Activated B cell treated with CpG ODN at 0.5 μM for 24 hours (primary cell): ENCODE measurements around the gene KIAA1614. TPM values are rescaled to one million over a fixed set of nuclear protein-coding genes. Genes with fewer than 3 reads are reported as not detected.

ENCODE experiments used
- ATAC-seq: fragments of 200-7000 bp; cut with Tn5 transposase; one replicate; pipeline ENCODE4 v1.10.0; 2021; ENCODE audit warnings: low read depth, mild to moderate bottlenecking, moderate library complexity
- CTCF ChIA-PET: fragments of 350-600 bp; sonication (Branson Sonifier 250); formaldehyde crosslinking; loops from one replicate; lab custom pipeline; 2021; ENCODE audit warnings: antibody characterized with exemption; lab: Charles Lee
- POLR2A ChIA-PET: fragments of 350-600 bp; sonication (Branson Sonifier 250); formaldehyde crosslinking; loops from one replicate; lab custom pipeline; 2021; ENCODE audit warnings: antibody characterized with exemption; lab: Charles Lee
- DNase-seq: peaks from one replicate; pipeline ENCODE4 v3.0.0; 2022
- H3K27ac Mint-ChIP-seq: one replicate; pipeline ENCODE4 v1.8.0; 2020; ENCODE audit warnings: mixed read lengths
- H3K27me3 Mint-ChIP-seq: one replicate; pipeline ENCODE4 v1.8.0; 2021; ENCODE audit warnings: mixed read lengths
- H3K36me3 Mint-ChIP-seq: one replicate; pipeline ENCODE4 v1.8.0; 2021; ENCODE audit warnings: low read depth, mixed read lengths
- H3K4me1 Mint-ChIP-seq: one replicate; pipeline ENCODE4 v1.8.0; 2021; ENCODE audit warnings: mixed read lengths
- H3K4me3 Mint-ChIP-seq: one replicate; pipeline ENCODE4 v1.8.0; 2020; ENCODE audit warnings: mild to moderate bottlenecking, mixed read lengths
- H3K9me3 Mint-ChIP-seq: one replicate; pipeline ENCODE4 v1.8.0; 2020; ENCODE audit warnings: mixed read lengths
- intact Hi-C: fragments of 100-400 bp; cut with micrococcal nuclease; formaldehyde crosslinking; loops from one replicate; pipeline ENCODE4 v1.15.1; 2024
- total RNA-seq: library from RNA; stranded (reverse); gene quantifications from 2 replicates; pipeline ENCODE4 v1.2.3, GENCODE V29; 2022
- TF ChIP-seq, protein P1 (sequence below): fragments of 200-600 bp; IDR thresholded peaks from one replicate; pipeline ENCODE4 v1.8.0; 2022; ENCODE audit warnings: antibody characterized with exemption, mild to moderate bottlenecking

Gene KIAA1614
- total RNA-seq, 1 donor from 2014 or later = 0.38 TPM

DNA sequence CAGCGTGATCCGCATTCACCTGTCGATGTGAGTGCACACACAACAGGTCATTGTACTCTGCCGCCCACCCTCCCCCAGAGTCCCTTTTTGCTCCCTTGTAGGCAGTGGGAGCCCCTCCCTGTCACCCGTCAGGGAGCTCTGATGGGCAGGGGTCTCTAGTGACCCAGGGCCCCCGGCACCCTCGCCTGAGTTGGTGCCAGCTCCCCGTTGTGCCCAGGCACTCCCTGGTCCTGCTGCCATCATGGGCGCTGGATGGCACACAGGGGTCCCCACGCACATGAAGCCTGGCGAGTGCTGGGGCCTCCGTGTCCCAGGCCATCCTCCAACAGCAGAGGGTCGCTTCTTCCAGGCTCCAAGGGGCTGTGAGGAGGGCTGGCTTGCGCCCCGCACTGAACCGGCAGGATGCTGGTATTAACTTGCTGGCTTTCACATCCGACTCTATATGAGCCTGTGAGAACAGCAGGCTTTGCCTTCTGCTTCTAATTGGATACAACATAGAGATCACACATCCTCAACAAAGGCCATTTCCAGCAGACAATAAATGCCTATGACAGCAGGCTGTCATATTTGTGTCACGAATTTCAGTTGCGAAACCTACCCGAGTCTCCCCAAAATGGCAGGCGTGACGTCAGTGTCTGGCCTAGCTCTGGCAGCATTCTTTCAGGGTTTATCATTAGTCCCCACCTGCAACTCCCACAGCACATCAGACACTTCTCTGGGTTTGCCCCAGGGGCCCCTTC lies 35.4 kb downstream of the KIAA1614 start:
- H3K27ac Mint-ChIP-seq = no peak overlapping the region
- ATAC-seq (no peak), DNase-seq (no peak)
- peaks cover 5% of the 10 kb centered on the region for H3K9me3 Mint-ChIP-seq
- peaks cover 21% of the 10 kb centered on the region for H3K36me3 Mint-ChIP-seq
- TF ChIP-seq, protein P1, sequence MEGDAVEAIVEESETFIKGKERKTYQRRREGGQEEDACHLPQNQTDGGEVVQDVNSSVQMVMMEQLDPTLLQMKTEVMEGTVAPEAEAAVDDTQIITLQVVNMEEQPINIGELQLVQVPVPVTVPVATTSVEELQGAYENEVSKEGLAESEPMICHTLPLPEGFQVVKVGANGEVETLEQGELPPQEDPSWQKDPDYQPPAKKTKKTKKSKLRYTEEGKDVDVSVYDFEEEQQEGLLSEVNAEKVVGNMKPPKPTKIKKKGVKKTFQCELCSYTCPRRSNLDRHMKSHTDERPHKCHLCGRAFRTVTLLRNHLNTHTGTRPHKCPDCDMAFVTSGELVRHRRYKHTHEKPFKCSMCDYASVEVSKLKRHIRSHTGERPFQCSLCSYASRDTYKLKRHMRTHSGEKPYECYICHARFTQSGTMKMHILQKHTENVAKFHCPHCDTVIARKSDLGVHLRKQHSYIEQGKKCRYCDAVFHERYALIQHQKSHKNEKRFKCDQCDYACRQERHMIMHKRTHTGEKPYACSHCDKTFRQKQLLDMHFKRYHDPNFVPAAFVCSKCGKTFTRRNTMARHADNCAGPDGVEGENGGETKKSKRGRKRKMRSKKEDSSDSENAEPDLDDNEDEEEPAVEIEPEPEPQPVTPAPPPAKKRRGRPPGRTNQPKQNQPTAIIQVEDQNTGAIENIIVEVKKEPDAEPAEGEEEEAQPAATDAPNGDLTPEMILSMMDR = no peak
- H3K27me3 Mint-ChIP-seq = no peaks in the 10 kb centered on the region
- intact Hi-C loops = no loop called here
- CTCF ChIA-PET = no interaction called here
- no peaks in the 10 kb centered on the region for H3K4me1 Mint-ChIP-seq
- no peak overlapping the region for H3K4me3 Mint-ChIP-seq
- POLR2A ChIA-PET = no interaction called here

DNA sequence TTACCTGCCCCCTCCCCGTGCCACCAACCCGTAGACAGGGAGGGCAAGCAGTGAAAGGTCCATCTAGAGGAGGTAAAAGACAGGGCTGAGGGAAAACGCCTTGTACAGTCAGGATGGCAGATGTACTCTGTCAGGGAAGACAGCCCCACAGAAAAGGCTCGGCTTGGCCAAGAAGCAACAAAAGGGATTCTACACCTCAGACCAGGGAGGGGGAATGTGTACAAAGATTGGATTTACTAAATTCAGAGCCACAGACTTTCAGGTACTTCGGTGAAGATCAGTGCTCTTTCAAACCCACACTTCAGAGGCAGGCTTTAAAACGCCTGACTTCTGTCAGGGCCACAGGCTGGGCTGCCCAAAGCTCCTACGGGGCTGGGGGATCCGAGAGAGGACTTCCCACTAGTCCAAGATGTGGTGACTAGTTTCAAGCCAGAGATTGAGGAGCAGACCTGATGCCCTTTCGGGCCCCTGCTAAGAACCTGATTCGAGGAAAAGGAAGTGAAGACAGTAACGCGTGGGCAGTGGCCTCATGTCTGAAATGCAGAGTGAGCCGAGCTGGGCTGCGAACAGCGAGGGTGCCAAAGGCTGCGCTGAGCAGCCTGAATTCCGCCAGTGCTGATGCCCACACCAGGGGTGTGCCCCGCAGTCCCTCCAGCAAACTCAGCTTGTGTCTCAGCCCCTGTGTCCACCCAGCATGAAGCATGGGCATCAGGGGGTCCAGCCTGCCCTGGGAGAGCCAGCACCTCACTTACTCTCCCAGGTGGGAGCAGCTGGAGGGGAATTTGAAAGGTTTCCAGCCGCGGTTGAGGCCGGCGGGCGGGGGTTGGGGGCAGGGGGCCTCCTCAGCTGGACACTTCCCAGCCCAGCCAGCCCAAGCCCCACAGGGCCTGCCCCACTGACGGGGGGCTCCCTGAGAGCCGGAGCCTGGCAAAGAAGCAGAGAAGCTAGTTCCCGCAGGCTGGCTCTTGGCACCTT lies 36.2 kb downstream of the KIAA1614 start:
- TF ChIP-seq, protein P1 = no peak
- ATAC-seq (no peak), DNase-seq (no peak)
- no peak overlapping the region for H3K27ac Mint-ChIP-seq
- peaks cover 5% of the 10 kb centered on the region for H3K9me3 Mint-ChIP-seq
- H3K27me3 Mint-ChIP-seq = no peaks in the 10 kb centered on the region
- peaks cover 2% of the 10 kb centered on the region for H3K4me1 Mint-ChIP-seq
- peaks cover 21% of the 10 kb centered on the region for H3K36me3 Mint-ChIP-seq
- POLR2A ChIA-PET = no interaction called here
- H3K4me3 Mint-ChIP-seq = no peak overlapping the region
- intact Hi-C loops = no loop called here
- CTCF ChIA-PET = no interaction called here

DNA sequence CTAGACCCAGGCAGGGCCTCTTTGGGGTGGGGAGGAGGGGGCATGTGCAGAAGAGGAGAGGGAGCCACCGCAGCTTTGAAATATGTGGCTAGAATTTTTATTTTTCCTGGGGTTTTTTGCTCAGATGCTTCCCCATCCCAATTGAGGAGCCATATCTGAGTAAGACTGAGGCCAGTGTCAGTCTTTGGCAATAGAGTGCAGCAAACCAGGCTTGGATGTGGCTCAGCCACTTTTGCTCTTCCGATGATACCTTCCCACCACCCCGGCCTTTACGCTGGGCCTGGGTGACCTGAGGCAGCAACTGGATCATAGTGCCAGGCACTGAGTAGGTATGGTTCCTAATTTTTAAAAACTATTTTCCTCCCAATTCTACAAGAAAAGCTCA lies 36.9 kb downstream of the KIAA1614 start:
- ATAC-seq (no peak), DNase-seq (no peak)
- Mint-ChIP-seq H3K4me1 (peaks cover 3% of the 10 kb centered on the region), H3K4me3 (no peak overlapping the region), H3K36me3 (peaks cover 21% of the 10 kb centered on the region), H3K27ac (no peak overlapping the region), H3K27me3 (no peaks in the 10 kb centered on the region), H3K9me3 (peaks cover 5% of the 10 kb centered on the region)
- intact Hi-C loops = no loop called here
- TF ChIP-seq, protein P1 = no peak
- POLR2A ChIA-PET = no interaction called here
- CTCF ChIA-PET = no interaction called here

DNA sequence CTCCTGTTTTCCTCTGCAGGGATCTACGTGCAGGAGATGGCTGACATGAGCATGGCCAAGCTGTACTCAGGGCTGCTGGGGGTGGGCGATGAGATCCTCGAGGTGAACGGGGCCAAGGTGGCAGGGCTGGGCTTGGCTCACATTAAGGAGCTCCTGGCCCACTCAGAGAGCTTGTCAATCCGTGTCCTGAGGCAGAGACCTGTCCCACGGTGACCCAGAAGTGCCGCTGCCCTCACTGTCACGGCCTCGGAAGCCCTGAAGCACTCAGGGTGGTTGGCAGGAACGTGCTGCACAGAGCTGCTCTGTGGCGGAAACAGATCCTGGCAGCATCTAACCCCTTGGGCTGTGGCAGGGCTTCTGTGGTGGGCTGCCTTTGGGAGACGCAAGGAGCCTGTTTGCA lies 37.6 kb downstream of the KIAA1614 start:
- H3K4me1 Mint-ChIP-seq = peaks cover 3% of the 10 kb centered on the region
- ATAC-seq (no peak), DNase-seq (no peak)
- intact Hi-C loops = loop anchor here (5.0 kb wide), 2 partner anchors 192 to 318 kb away; partner anchors contain the start of gene XPR1
- peaks cover 21% of the 10 kb centered on the region for H3K36me3 Mint-ChIP-seq
- H3K4me3 Mint-ChIP-seq = no peak overlapping the region
- H3K27ac Mint-ChIP-seq = no peak overlapping the region
- no peaks in the 10 kb centered on the region for H3K27me3 Mint-ChIP-seq
- H3K9me3 Mint-ChIP-seq = peaks cover 5% of the 10 kb centered on the region
- ChIA-PET POLR2A (no interaction called here), CTCF (no interaction called here)
- TF ChIP-seq, protein P1 = no peak
